Measurements from ENCODE around the gene FOXN3.

FOXN3 gene

DNA sequence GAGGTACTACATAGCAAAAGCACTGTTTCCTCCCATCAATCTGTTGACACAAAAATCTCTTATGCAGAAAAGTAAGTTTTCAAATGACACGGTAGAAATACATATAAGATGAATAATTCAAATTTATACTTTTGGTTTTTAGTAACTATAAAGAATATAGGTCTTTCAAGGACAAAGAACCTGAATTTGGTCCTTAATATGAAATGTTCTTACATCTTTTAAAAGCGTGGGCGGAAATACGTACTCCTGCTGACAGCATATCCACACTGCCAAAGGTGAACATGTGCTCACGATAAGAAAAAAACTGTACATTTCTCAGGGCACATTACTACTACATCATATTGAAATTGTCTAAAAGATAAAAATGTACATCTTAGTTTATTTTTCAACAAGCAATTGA is 127.6 kb downstream of the FOXN3 start:
- H3K9me3 ChIP-seq (ENCODE audit: control insufficient read depth in 5 of 5, low read length in 5 of 5) = no peaks in the 10 kb centered on the region
- peaks cover 0 to 22% (median 8%) of the 10 kb centered on the region in 5 donors for H3K4me1 ChIP-seq (ENCODE audit: control insufficient read depth in 5 of 5, insufficient read depth in 5 of 5, low read length in 5 of 5)
- no peak overlapping the region for H3K27ac ChIP-seq (ENCODE audit: low read depth, low read length)

DNA sequence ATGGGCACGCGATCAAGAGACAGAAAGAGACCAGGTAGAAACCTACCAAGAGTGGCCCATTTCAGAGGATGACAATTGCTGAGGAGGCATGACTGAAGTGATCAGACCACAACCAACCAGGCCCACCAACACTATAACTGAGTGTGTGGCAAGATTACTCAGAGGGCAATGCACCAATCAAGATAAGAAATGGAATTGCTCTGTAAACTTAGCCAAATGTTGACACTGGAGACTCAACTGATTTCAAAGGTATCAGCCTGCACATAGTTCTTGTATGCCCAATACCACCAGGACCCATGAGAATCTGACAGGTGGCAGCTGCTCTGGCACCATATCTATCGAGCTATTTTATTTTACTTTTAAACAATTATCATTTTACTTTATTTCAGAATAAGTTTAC is 128.9 kb downstream of the FOXN3 start:
- no peak overlapping the region for H3K27ac ChIP-seq (ENCODE audit: low read depth, low read length)
- peaks cover 0 to 17% (median 7%) of the 10 kb centered on the region in 5 donors for H3K4me1 ChIP-seq (ENCODE audit: control insufficient read depth in 5 of 5, insufficient read depth in 5 of 5, low read length in 5 of 5)
- peaks cover 0 to 10% (median 8%) of the 10 kb centered on the region in 5 donors for H3K36me3 ChIP-seq (ENCODE audit: control insufficient read depth in 5 of 5, insufficient read depth in 5 of 5, low read length in 5 of 5)
- no peak overlapping the region for H3K4me3 ChIP-seq (ENCODE audit: low read depth in 1 of 5, low read length in 5 of 5)
- no peaks in the 10 kb centered on the region for H3K27me3 ChIP-seq (ENCODE audit: control insufficient read depth in 5 of 5, insufficient read depth in 4 of 5, low read length in 5 of 5)
- H3K9ac ChIP-seq (ENCODE audit: low read length in 5 of 5) = no peak overlapping the region
- no peaks in the 10 kb centered on the region for H3K9me3 ChIP-seq (ENCODE audit: control insufficient read depth in 5 of 5, low read length in 5 of 5)

More for the DNA sequence above, 127.6 kb downstream of the FOXN3 start:
- Histone ChIP-seq H3K36me3 (ENCODE audit: control insufficient read depth in 5 of 5, insufficient read depth in 5 of 5, low read length in 5 of 5) (peaks cover 0 to 12% (median 8%) of the 10 kb centered on the region in 5 donors), H3K27me3 (ENCODE audit: control insufficient read depth in 5 of 5, insufficient read depth in 4 of 5, low read length in 5 of 5) (no peaks in the 10 kb centered on the region), H3K4me3 (ENCODE audit: low read depth in 1 of 5, low read length in 5 of 5) (no peak overlapping the region), H3K9ac (ENCODE audit: low read length in 5 of 5) (no peak overlapping the region)

DNA sequence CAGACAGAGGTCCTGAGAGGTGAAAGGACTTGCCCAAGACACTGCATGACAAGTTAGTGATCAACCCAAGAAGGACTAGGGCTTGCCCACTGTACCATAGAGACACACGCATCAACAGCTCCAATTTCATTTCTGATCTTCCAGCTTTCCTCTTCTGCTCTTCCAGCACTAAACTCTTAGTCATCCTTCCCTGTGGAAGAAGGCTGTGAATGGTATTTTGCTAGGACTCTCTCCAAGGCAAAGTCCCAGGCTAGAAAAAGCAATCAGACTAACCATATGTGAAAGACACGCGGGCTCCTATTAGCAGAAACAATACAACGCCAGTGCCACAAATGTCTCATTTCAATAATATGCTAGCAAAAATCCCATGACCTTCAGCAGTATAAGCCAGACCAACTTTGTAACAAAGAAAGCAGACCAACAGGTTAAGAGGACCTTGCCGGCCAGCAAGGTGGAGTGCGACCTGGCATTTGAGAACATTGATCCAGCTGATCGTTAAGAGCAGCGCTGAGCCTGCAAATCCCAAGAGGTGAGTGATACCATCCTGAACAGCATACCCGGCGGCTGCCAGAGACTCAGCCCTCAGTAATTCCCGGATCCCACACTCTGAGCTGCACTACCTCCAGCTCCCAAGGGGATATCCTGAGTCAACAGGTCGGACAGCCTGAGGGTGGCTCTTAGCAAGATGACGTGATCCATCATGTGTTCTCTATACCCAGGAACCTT is 132.5 kb downstream of the FOXN3 start:
- Histone ChIP-seq H3K36me3 (ENCODE audit: control insufficient read depth in 5 of 5, insufficient read depth in 5 of 5, low read length in 5 of 5) (peaks cover 0 to 10% (median 8%) of the 10 kb centered on the region in 5 donors), H3K9me3 (ENCODE audit: control insufficient read depth in 5 of 5, low read length in 5 of 5) (no peaks in the 10 kb centered on the region), H3K4me1 (ENCODE audit: control insufficient read depth in 5 of 5, insufficient read depth in 5 of 5, low read length in 5 of 5) (no peaks in the 10 kb centered on the region), H3K27ac (ENCODE audit: low read depth, low read length) (no peak overlapping the region), H3K9ac (ENCODE audit: low read length in 5 of 5) (no peak overlapping the region), H3K27me3 (ENCODE audit: control insufficient read depth in 5 of 5, insufficient read depth in 4 of 5, low read length in 5 of 5) (no peaks in the 10 kb centered on the region), H3K4me3 (ENCODE audit: low read depth in 1 of 5, low read length in 5 of 5) (no peak overlapping the region)

DNA sequence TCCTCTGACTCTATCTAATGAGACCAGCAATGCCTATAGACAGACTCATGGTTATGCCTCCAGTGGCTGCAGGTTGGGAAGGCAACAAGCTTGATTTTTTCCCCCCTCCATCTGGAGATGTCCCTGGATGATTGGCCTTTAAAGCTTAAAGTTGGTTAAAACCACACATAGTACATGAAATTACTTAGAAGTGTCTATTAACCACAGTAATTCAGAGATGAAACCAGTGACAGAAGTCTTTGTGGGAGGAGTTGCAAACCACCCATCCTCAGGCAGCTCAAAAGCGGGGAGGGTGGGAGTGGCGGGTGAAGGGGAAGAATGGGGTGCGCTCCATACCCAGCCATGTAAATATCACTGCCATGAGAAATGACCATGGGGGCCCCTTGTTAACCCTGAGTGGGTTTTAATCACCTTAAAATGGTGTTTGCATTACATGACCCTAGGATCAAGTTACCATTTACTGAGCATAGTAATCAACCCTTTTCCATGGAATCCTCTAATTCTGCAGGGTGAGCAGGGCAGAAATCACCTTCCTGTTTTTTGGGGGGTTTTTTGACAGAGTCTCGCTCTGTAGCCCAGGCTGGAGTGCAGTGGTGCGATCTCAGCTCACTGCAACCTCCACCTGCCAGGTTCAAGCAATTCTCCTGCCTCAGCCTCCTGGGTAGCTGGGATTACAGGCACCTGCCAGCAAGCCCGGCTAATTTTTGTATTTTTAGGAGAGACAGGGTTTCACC is 133.5 kb downstream of the FOXN3 start:
- peaks cover 0 to 10% (median 8%) of the 10 kb centered on the region in 5 donors for H3K36me3 ChIP-seq (ENCODE audit: control insufficient read depth in 5 of 5, insufficient read depth in 5 of 5, low read length in 5 of 5)
- H3K9ac ChIP-seq (ENCODE audit: low read length in 5 of 5) = no peak overlapping the region
- no peak overlapping the region for H3K4me3 ChIP-seq (ENCODE audit: low read depth in 1 of 5, low read length in 5 of 5)
- no peaks in the 10 kb centered on the region for H3K9me3 ChIP-seq (ENCODE audit: control insufficient read depth in 5 of 5, low read length in 5 of 5)
- H3K27me3 ChIP-seq (ENCODE audit: control insufficient read depth in 5 of 5, insufficient read depth in 4 of 5, low read length in 5 of 5) = no peaks in the 10 kb centered on the region
- H3K27ac ChIP-seq (ENCODE audit: low read depth, low read length) = no peak overlapping the region
- H3K4me1 ChIP-seq (ENCODE audit: control insufficient read depth in 5 of 5, insufficient read depth in 5 of 5, low read length in 5 of 5) = no peaks in the 10 kb centered on the region

DNA sequence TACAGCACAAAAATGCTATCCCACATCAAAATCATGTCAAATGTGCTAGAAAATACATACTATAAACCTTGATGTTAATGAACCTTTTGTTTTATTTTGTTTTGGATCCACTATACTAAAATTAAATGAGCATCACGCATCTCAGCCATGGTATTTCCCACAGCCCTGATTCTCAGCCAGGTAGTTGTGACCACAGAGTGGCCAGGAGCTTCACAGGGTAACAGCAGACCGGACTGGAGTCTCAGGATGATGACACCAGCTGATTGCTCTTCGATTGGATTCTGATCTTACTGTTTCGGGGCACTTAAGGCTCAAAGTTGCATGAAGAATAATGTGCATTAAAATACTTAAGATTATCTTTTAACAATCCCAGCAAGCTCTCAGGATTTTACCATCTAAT is 134.8 kb downstream of the FOXN3 start:
- Histone ChIP-seq H3K9ac (ENCODE audit: low read length in 5 of 5) (no peak overlapping the region), H3K4me1 (ENCODE audit: control insufficient read depth in 5 of 5, insufficient read depth in 5 of 5, low read length in 5 of 5) (no peaks in the 10 kb centered on the region), H3K27me3 (ENCODE audit: control insufficient read depth in 5 of 5, insufficient read depth in 4 of 5, low read length in 5 of 5) (no peaks in the 10 kb centered on the region), H3K4me3 (ENCODE audit: low read depth in 1 of 5, low read length in 5 of 5) (no peak overlapping the region), H3K27ac (ENCODE audit: low read depth, low read length) (no peak overlapping the region), H3K9me3 (ENCODE audit: control insufficient read depth in 5 of 5, low read length in 5 of 5) (no peaks in the 10 kb centered on the region), H3K36me3 (ENCODE audit: control insufficient read depth in 5 of 5, insufficient read depth in 5 of 5, low read length in 5 of 5) (peaks cover 0 to 10% (median 9%) of the 10 kb centered on the region in 5 donors)

DNA sequence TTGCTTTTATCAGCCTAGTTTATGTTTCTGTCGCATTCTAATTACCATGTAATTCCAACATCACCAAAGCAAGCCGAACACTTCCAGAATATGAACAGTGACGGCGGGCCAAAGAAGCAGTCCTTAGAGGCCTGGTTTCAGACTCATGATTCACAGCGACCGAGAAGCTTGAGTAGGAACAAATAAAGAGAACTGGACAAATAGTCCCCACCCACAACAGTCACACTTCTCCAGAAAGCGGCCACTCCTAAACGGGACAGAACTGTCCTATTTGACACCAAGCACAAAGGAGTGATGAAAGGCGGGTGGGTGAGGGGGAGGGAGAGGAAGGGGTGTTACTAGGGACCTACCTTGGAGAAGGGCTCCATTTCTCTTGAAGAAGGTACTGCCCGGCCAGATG is 136.4 kb downstream of the FOXN3 start:
- no peaks in the 10 kb centered on the region for H3K4me1 ChIP-seq (ENCODE audit: control insufficient read depth in 5 of 5, insufficient read depth in 5 of 5, low read length in 5 of 5)
- H3K9ac ChIP-seq (ENCODE audit: low read length in 5 of 5) = no peak overlapping the region
- peaks cover 0 to 12% (median 8%) of the 10 kb centered on the region in 5 donors for H3K36me3 ChIP-seq (ENCODE audit: control insufficient read depth in 5 of 5, insufficient read depth in 5 of 5, low read length in 5 of 5)
- no peaks in the 10 kb centered on the region for H3K27me3 ChIP-seq (ENCODE audit: control insufficient read depth in 5 of 5, insufficient read depth in 4 of 5, low read length in 5 of 5)
- H3K4me3 ChIP-seq (ENCODE audit: low read depth in 1 of 5, low read length in 5 of 5) = no peak overlapping the region
- H3K27ac ChIP-seq (ENCODE audit: low read depth, low read length) = no peak overlapping the region
- H3K9me3 ChIP-seq (ENCODE audit: control insufficient read depth in 5 of 5, low read length in 5 of 5) = no peaks in the 10 kb centered on the region

DNA sequence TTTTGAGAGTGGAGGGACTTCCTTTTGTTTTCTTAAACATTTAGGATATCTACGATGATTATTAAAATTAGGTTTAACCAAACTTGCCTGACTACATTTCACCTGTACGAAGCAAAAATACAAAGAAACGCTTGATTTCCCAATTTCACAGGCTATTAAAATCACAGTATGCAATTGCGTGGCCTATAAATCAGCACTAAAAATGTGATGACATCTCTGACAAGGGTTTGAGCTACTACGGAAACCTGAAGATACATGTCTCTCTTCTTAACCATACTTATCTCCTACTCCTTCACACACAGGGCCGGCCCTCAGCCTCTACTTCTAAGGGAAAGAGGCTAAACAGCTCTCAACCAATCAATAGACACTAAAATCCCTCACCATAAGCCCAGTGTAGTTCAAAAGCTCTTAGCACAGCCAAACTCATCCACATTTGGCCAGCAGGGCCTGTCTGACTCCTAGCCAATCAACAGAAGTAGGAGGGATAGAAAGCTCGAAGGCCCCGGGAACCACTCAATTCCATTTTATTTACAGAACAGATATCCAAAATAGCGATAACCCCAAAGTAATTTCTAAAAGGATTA is 137.3 kb downstream of the FOXN3 start:
- no peak overlapping the region for H3K27ac ChIP-seq (ENCODE audit: low read depth, low read length)
- H3K9me3 ChIP-seq (ENCODE audit: control insufficient read depth in 5 of 5, low read length in 5 of 5) = no peaks in the 10 kb centered on the region
- H3K9ac ChIP-seq (ENCODE audit: low read length in 5 of 5) = no peak overlapping the region
- H3K27me3 ChIP-seq (ENCODE audit: control insufficient read depth in 5 of 5, insufficient read depth in 4 of 5, low read length in 5 of 5) = no peaks in the 10 kb centered on the region
- no peak overlapping the region for H3K4me3 ChIP-seq (ENCODE audit: low read depth in 1 of 5, low read length in 5 of 5)
- H3K36me3 ChIP-seq (ENCODE audit: control insufficient read depth in 5 of 5, insufficient read depth in 5 of 5, low read length in 5 of 5) = peaks cover 0 to 18% (median 9%) of the 10 kb centered on the region in 5 donors
- no peaks in the 10 kb centered on the region for H3K4me1 ChIP-seq (ENCODE audit: control insufficient read depth in 5 of 5, insufficient read depth in 5 of 5, low read length in 5 of 5)

DNA sequence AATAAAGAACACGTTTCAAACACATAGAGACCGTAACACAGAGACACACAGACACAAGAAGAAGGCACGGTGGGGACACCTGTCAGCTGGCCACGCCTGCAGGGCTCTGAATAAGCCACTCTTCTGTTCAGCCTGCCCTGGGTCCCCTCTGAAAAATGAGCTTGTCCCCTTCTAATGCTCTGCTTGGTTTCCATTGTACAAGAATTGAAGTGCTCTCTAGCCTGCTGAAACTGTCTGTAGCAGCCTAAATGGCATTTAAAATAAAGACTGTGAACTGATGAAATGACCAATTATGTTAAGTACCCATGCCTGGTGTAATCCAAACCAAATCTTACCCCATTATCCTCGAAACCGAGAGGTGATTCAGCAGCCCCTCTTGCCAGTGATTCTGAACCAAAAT is 139.8 kb downstream of the FOXN3 start:
- Histone ChIP-seq H3K27ac (ENCODE audit: low read depth, low read length) (no peak overlapping the region), H3K9me3 (ENCODE audit: control insufficient read depth in 5 of 5, low read length in 5 of 5) (no peaks in the 10 kb centered on the region), H3K4me3 (ENCODE audit: low read depth in 1 of 5, low read length in 5 of 5) (no peak overlapping the region), H3K36me3 (ENCODE audit: control insufficient read depth in 5 of 5, insufficient read depth in 5 of 5, low read length in 5 of 5) (peaks cover 0 to 18% (median 9%) of the 10 kb centered on the region in 5 donors), H3K4me1 (ENCODE audit: control insufficient read depth in 5 of 5, insufficient read depth in 5 of 5, low read length in 5 of 5) (peaks cover 0 to 7% (median 0%) of the 10 kb centered on the region in 5 donors), H3K9ac (ENCODE audit: low read length in 5 of 5) (no peak overlapping the region), H3K27me3 (ENCODE audit: control insufficient read depth in 5 of 5, insufficient read depth in 4 of 5, low read length in 5 of 5) (no peaks in the 10 kb centered on the region)

DNA sequence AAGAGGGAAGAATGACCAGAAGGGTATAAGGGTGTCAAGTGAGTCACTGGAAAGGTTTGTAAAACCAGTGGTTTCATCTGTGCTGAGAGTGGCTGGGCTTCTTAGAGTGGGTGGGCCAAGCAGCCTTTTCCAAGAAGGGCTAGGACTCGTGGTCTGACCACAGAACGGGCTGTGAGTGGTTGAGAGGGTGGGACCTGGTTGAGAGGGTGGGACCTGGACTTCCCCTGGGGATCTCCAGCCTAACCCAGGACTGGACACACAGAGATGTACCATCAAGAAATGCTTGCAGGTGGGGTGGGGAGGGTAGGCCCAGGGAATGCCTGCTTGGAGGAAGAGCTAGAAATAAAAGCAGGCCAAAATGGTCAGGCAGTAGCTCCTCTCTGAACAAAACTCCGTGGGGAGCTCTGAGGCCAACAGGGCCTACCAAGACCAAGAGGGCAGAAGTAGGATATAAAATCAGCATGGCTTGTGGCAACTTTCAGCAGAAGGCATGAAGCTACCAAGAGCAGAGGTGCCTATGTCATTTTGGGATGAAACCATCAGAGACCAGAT is 140.5 kb downstream of the FOXN3 start:
- H3K4me3 ChIP-seq (ENCODE audit: low read depth in 1 of 5, low read length in 5 of 5) = no peak overlapping the region
- no peak overlapping the region for H3K27ac ChIP-seq (ENCODE audit: low read depth, low read length)
- peaks cover 0 to 7% (median 0%) of the 10 kb centered on the region in 5 donors for H3K4me1 ChIP-seq (ENCODE audit: control insufficient read depth in 5 of 5, insufficient read depth in 5 of 5, low read length in 5 of 5)
- peaks cover 0 to 18% (median 9%) of the 10 kb centered on the region in 5 donors for H3K36me3 ChIP-seq (ENCODE audit: control insufficient read depth in 5 of 5, insufficient read depth in 5 of 5, low read length in 5 of 5)
- no peaks in the 10 kb centered on the region for H3K9me3 ChIP-seq (ENCODE audit: control insufficient read depth in 5 of 5, low read length in 5 of 5)
- H3K27me3 ChIP-seq (ENCODE audit: control insufficient read depth in 5 of 5, insufficient read depth in 4 of 5, low read length in 5 of 5) = no peaks in the 10 kb centered on the region
- no peak overlapping the region for H3K9ac ChIP-seq (ENCODE audit: low read length in 5 of 5)

Measured in subcutaneous abdominal adipose tissue (tissue), 5 donors.